PC-3 (cell line): ENCODE measurements around the gene AGAP1. TPM values are rescaled to one million over a fixed set of nuclear protein-coding genes. Genes with fewer than 3 reads are reported as not detected.

Experiments
- ATAC-seq: fragments of 200-7000 bp; cut with Tn5 transposase; 2 replicates; pipeline ENCODE4 v1.9.1; 2020; ENCODE audit warnings: mild to moderate bottlenecking, moderate library complexity
- BruUV-seq: library from RNA; stranded (reverse); fragments of 400-500 nt; replicated peaks from 2 replicates; lab custom pipeline; 2021; lab: Mats Ljungman, UMichigan
- CTCF ChIA-PET: fragments of 300-600 bp; sonication (Branson Sonifier 250); formaldehyde crosslinking; loops from one replicate; lab custom pipeline; 2022; ENCODE audit warnings: antibody characterized with exemption; lab: Charles Lee
- POLR2A ChIA-PET: fragments of 300-600 bp; sonication (Branson Sonifier 250); formaldehyde crosslinking; loops from one replicate; lab custom pipeline; 2022; ENCODE audit warnings: antibody characterized with exemption; ENCODE audit not compliant: unreplicated experiment; lab: Charles Lee
- DNase-seq: peaks from one replicate; pipeline ENCODE4 v3.0.0-alpha.2; 2015
- H2AFZ ChIP-seq: fragments of 300-600 bp; sonication (generic); 2 replicates; pipeline ENCODE4 v1.6.0; 2016; ENCODE audit warnings: antibody characterized with exemption, low read length
- H3F3A ChIP-seq: fragments of 300-600 bp; sonication (generic); one replicate; pipeline ENCODE4 v1.6.0; 2017; ENCODE audit warnings: antibody characterized with exemption, low read length, control low read depth, mild to moderate bottlenecking; ENCODE audit not compliant: unreplicated experiment
- H3K27ac ChIP-seq: fragments of 300-600 bp; sonication (generic); 2 replicates; pipeline ENCODE4 v1.5.1; 2016; ENCODE audit warnings: mild to moderate bottlenecking, low read length
- H3K27me3 ChIP-seq: fragments of 300-600 bp; sonication (generic); 2 replicates; pipeline ENCODE4 v1.6.1; 2016; ENCODE audit warnings: low read length, mixed read lengths
- H3K36me3 ChIP-seq: fragments of 300-600 bp; sonication (generic); 2 replicates; pipeline ENCODE4 v1.6.1; 2016; ENCODE audit warnings: low read depth, mixed run types, low read length, mixed read lengths
- H3K4me1 ChIP-seq: fragments of 300-600 bp; sonication (generic); 2 replicates; pipeline ENCODE4 v1.5.1; 2016; ENCODE audit warnings: low read length; ENCODE audit not compliant: insufficient read depth
- H3K4me2 ChIP-seq: fragments of 300-600 bp; sonication (generic); 2 replicates; pipeline ENCODE4 v1.6.0; 2016; ENCODE audit warnings: low read length
- H3K4me3 ChIP-seq: fragments of 300-600 bp; sonication (generic); 2 replicates; pipeline ENCODE4 v1.5.1; 2016; ENCODE audit warnings: mild to moderate bottlenecking, low read length, mixed read lengths
- H3K79me2 ChIP-seq: fragments of 300-600 bp; sonication (generic); 2 replicates; pipeline ENCODE4 v1.6.1; 2017; ENCODE audit warnings: low read length, mixed read lengths
- H3K9ac ChIP-seq: fragments of 300-600 bp; sonication (generic); 2 replicates; pipeline ENCODE4 v1.6.0; 2016; ENCODE audit warnings: mild to moderate bottlenecking, low read length
- H3K9me2 ChIP-seq: fragments of 300-600 bp; sonication (generic); replicated peaks from 2 replicates; pipeline ENCODE4 v1.6.1; 2016; ENCODE audit warnings: mixed run types, low read length, mixed read lengths
- H3K9me3 ChIP-seq: fragments of 300-600 bp; sonication (generic); 2 replicates; pipeline ENCODE4 v1.6.1; 2016; ENCODE audit warnings: low read length, mixed read lengths
- H4K20me1 ChIP-seq: fragments of 300-600 bp; sonication (generic); 2 replicates; pipeline ENCODE4 v1.6.1; 2016; ENCODE audit warnings: low read length, mixed read lengths
- EZH2 ChIP-seq: fragments of 300-600 bp; sonication (generic); IDR thresholded peaks from one replicate; pipeline ENCODE4 v1.6.1; 2017; ENCODE audit warnings: antibody characterized with exemption, mild to moderate bottlenecking, low read length; ENCODE audit not compliant: unreplicated experiment
- EZH2phosphoT487 ChIP-seq: fragments of 300-600 bp; sonication (generic); IDR thresholded peaks from 2 replicates; pipeline ENCODE4 v1.6.1; 2018; ENCODE audit warnings: mild to moderate bottlenecking, antibody characterized with exemption, low read length, borderline replicate concordance
- intact Hi-C: fragments of 100-400 bp; cut with micrococcal nuclease; formaldehyde crosslinking; loops from 2 replicates; pipeline ENCODE4 v1.9.0; 2023
- total RNA-seq: library from RNA; depleted of rRNA; stranded (reverse); fragments of >200 nt; gene quantifications from 2 replicates; pipeline ENCODE4 v1.2.3, GENCODE V29; 2014
- TF ChIP-seq, protein P1 (sequence below): fragments of 300-600 bp; sonication (generic); conservative IDR thresholded peaks from 2 replicates; pipeline ENCODE4 v1.5.1; 2017; ENCODE audit warnings: antibody characterized with exemption, low read depth, mild to moderate bottlenecking, low read length

The AGAP1 gene
- total RNA-seq, 1 experiment from 2014 or later, result 31.0 TPM

DNA sequence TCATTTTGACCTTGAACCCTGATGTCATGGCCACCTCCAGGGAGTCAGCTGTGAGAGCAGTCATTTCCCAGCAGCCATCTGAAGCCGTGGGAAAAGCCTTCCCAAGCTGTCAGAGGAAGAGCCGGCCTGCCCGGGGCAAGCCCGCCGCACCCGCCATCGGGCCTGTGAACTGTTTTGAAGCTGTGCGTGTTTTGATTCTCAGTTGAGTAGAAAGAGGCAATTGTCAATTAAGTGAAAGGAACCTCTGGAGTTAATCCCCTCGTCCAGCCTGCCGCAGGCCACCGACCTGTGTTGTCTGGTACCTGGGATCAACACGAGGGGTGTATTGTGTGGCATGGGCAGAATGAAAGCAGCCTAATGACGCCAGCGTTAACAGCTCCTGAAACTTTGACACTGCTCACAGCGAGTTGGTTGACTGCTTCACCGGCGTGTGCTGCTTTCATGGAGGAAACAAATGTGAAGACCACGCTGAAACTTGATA lies 318.4 kb downstream of the AGAP1 start:
- POLR2A ChIA-PET, result no interaction called here
- no peaks in the 10 kb centered on the region for H3K9me2 ChIP-seq

GRCh38 chr2:235813398-235813797 lies 319.6 kb downstream of the AGAP1 start:
- no peak overlapping the region for H3K9ac ChIP-seq
- H3K79me2 ChIP-seq, result no peaks in the 10 kb centered on the region
- DNase-seq (no peak), ATAC-seq (no peak)
- CTCF ChIA-PET, result no interaction called here
- H3K4me3 ChIP-seq, result no peak overlapping the region
- H3K4me1 ChIP-seq, result no peaks in the 10 kb centered on the region
- BruUV-seq, result no TSS peak
- 0 out of 2 replicates have a peak, but pooled peaks cover 3% of the 10 kb centered on the region for H3K36me3 ChIP-seq
- no peak overlapping the region for H2AFZ ChIP-seq
- no peaks in the 10 kb centered on the region for H4K20me1 ChIP-seq
- H3K9me2 ChIP-seq, result no peaks in the 10 kb centered on the region
- TF ChIP-seq EZH2, result no peak
- no peak for TF ChIP-seq EZH2phosphoT487
- TF ChIP-seq, protein P1, sequence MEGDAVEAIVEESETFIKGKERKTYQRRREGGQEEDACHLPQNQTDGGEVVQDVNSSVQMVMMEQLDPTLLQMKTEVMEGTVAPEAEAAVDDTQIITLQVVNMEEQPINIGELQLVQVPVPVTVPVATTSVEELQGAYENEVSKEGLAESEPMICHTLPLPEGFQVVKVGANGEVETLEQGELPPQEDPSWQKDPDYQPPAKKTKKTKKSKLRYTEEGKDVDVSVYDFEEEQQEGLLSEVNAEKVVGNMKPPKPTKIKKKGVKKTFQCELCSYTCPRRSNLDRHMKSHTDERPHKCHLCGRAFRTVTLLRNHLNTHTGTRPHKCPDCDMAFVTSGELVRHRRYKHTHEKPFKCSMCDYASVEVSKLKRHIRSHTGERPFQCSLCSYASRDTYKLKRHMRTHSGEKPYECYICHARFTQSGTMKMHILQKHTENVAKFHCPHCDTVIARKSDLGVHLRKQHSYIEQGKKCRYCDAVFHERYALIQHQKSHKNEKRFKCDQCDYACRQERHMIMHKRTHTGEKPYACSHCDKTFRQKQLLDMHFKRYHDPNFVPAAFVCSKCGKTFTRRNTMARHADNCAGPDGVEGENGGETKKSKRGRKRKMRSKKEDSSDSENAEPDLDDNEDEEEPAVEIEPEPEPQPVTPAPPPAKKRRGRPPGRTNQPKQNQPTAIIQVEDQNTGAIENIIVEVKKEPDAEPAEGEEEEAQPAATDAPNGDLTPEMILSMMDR, result no peak
- POLR2A ChIA-PET, result no interaction called here
- no peaks in the 10 kb centered on the region for H3K9me3 ChIP-seq
- intact Hi-C loops, result no loop called here
- H3F3A ChIP-seq, result no peaks in the 10 kb centered on the region
- H3K4me2 ChIP-seq, result no peak overlapping the region
- no peaks in the 10 kb centered on the region for H3K27me3 ChIP-seq
- H3K27ac ChIP-seq, result no peak overlapping the region

More for the DNA sequence above, 318.4 kb downstream of the AGAP1 start:
- H3K4me3 ChIP-seq, result no peak overlapping the region
- H3K4me2 ChIP-seq, result no peak overlapping the region
- H3K4me1 ChIP-seq, result no peaks in the 10 kb centered on the region
- no peaks in the 10 kb centered on the region for H3K79me2 ChIP-seq
- H3K9ac ChIP-seq, result no peak overlapping the region
- H3K9me3 ChIP-seq, result no peaks in the 10 kb centered on the region
- intact Hi-C loops, result no loop called here
- peaks cover 9% of the 10 kb centered on the region; the same call in 1 of the 2 replicates for H3K36me3 ChIP-seq
- H4K20me1 ChIP-seq, result no peaks in the 10 kb centered on the region
- no TSS peak for BruUV-seq
- H2AFZ ChIP-seq, result no peak overlapping the region
- no peaks in the 10 kb centered on the region for H3K27me3 ChIP-seq
- no peaks in the 10 kb centered on the region for H3F3A ChIP-seq
- CTCF ChIA-PET, result no interaction called here
- no peak overlapping the region for H3K27ac ChIP-seq
- ATAC-seq, result no peak
- TF ChIP-seq EZH2, result no peak
- TF ChIP-seq EZH2phosphoT487, result no peak
- TF ChIP-seq, protein P1, result no peak
- DNase-seq, result no peak

GRCh38 chr2:235820571-235820970 lies 326.7 kb downstream of the AGAP1 start:
- no TSS peak for BruUV-seq
- ATAC-seq (no peak), DNase-seq (no peak)
- Histone ChIP-seq H3K9me2 (no peaks in the 10 kb centered on the region), H4K20me1 (no peaks in the 10 kb centered on the region), H2AFZ (no peak overlapping the region), H3K4me1 (no peaks in the 10 kb centered on the region), H3K27ac (no peak overlapping the region), H3F3A (no peaks in the 10 kb centered on the region), H3K9ac (no peak overlapping the region), H3K9me3 (no peaks in the 10 kb centered on the region), H3K4me2 (no peak overlapping the region), H3K79me2 (no peaks in the 10 kb centered on the region), H3K4me3 (no peak overlapping the region), H3K27me3 (no peaks in the 10 kb centered on the region), H3K36me3 (no peaks in the 10 kb centered on the region)
- TF ChIP-seq EZH2phosphoT487 (no peak), EZH2 (no peak)
- TF ChIP-seq, protein P1, result no peak
- POLR2A ChIA-PET, result no interaction called here
- CTCF ChIA-PET, result no interaction called here
- intact Hi-C loops, result no loop called here
